ENCODE measurements around the gene UST.

GRCh38 chr6:148723484-148723883, 23.3 kb upstream of the UST start:
- TF ChIP-seq, protein P1, sequence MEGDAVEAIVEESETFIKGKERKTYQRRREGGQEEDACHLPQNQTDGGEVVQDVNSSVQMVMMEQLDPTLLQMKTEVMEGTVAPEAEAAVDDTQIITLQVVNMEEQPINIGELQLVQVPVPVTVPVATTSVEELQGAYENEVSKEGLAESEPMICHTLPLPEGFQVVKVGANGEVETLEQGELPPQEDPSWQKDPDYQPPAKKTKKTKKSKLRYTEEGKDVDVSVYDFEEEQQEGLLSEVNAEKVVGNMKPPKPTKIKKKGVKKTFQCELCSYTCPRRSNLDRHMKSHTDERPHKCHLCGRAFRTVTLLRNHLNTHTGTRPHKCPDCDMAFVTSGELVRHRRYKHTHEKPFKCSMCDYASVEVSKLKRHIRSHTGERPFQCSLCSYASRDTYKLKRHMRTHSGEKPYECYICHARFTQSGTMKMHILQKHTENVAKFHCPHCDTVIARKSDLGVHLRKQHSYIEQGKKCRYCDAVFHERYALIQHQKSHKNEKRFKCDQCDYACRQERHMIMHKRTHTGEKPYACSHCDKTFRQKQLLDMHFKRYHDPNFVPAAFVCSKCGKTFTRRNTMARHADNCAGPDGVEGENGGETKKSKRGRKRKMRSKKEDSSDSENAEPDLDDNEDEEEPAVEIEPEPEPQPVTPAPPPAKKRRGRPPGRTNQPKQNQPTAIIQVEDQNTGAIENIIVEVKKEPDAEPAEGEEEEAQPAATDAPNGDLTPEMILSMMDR (IDR thresholded peaks at IDR 0.05), result no peak
- TF ChIP-seq POLR2A (IDR thresholded peaks at IDR 0.05), result no peak

Data from right lobe of liver (tissue), 4 donors.